IMR-90 (cell line): ENCODE data around the gene C1QTNF3. TPM values are rescaled to one million over a fixed set of nuclear protein-coding genes. Genes with fewer than 3 reads are reported as not detected.

Experiments used
- ATAC-seq: fragments of 200-7000 bp; cut with Tn5 transposase; 2 replicates; pipeline ENCODE4 v1.9.1; 2020; ENCODE audit warnings: low read depth, mild to moderate bottlenecking, moderate library complexity
- BruUV-seq: library from RNA; stranded (reverse); fragments of 400-500 nt; replicated peaks from 2 replicates; lab custom pipeline; 2021; lab: Mats Ljungman, UMichigan
- CTCF ChIA-PET: fragments of 300-600 bp; formaldehyde crosslinking; extraction: SDS; loops from one replicate; lab custom pipeline; 2021; ENCODE audit warnings: antibody characterized with exemption; lab: Yijun Ruan, JAX
- POLR2A ChIA-PET: fragments of 300-600 bp; sonication (Branson Sonifier 250); formaldehyde crosslinking; loops from one replicate; lab custom pipeline; 2022; ENCODE audit warnings: antibody characterized with exemption; ENCODE audit not compliant: unreplicated experiment; lab: Charles Lee
- DNase-seq: peaks from one replicate; pipeline ENCODE4 v3.0.0; 2013
- H2AFZ ChIP-seq: replicated peaks from 2 replicates; pipeline ENCODE3; 2013; ENCODE audit warnings: low read length, mild to moderate bottlenecking; ENCODE audit not compliant: poor library complexity
- H2AK5ac ChIP-seq: 2 replicates; pipeline ENCODE4 v1.6.1; 2013; ENCODE audit warnings: low read depth, low read length, inconsistent platforms
- H2AK9ac ChIP-seq: replicated peaks from 2 replicates; pipeline ENCODE3; 2013; ENCODE audit warnings: mild to moderate bottlenecking, low read depth, low read length, moderate library complexity; ENCODE audit not compliant: poor library complexity
- H2BK120ac ChIP-seq: 2 replicates; pipeline ENCODE4 v1.6.1; 2013; ENCODE audit warnings: low read depth, low read length, inconsistent platforms
- H2BK15ac ChIP-seq: 3 replicates; pipeline ENCODE4 v1.6.1; 2013; ENCODE audit warnings: low read depth, low read length, inconsistent platforms
- H2BK20ac ChIP-seq: 2 replicates; pipeline ENCODE4 v1.6.1; 2013; ENCODE audit warnings: low read depth, mild to moderate bottlenecking, inconsistent platforms, low read length, moderate library complexity
- H2BK5ac ChIP-seq: 2 replicates; pipeline ENCODE4 v1.6.1; 2013; ENCODE audit warnings: mild to moderate bottlenecking, low read depth, low read length, inconsistent platforms; ENCODE audit not compliant: poor library complexity, severe bottlenecking
- H3K14ac ChIP-seq: replicated peaks from 2 replicates; pipeline ENCODE4 v1.6.1; 2013; ENCODE audit warnings: low read depth, low read length, inconsistent platforms
- H3K18ac ChIP-seq: 2 replicates; pipeline ENCODE4 v1.6.1; 2013; ENCODE audit warnings: low read depth, low read length, control low read depth
- H3K23ac ChIP-seq: 2 replicates; pipeline ENCODE4 v1.6.1; 2013; ENCODE audit warnings: low read depth, low read length, inconsistent platforms
- H3K27ac ChIP-seq: 2 replicates; pipeline ENCODE4 v1.5.1; 2013; ENCODE audit warnings: mild to moderate bottlenecking, control low read depth, low read length; ENCODE audit not compliant: insufficient read depth
- H3K27me3 ChIP-seq: 2 replicates; pipeline ENCODE4 v1.6.1; 2013; ENCODE audit warnings: low read length; ENCODE audit not compliant: control insufficient read depth, insufficient read depth
- H3K36me3 ChIP-seq: 2 replicates; pipeline ENCODE4 v1.6.1; 2013; ENCODE audit warnings: low read length, mixed read lengths; ENCODE audit not compliant: control insufficient read depth, insufficient read depth
- H3K4ac ChIP-seq: 2 replicates; pipeline ENCODE4 v1.6.1; 2013; ENCODE audit warnings: low read depth, low read length, inconsistent platforms
- H3K4me1 ChIP-seq: 2 replicates; pipeline ENCODE4 v1.6.1; 2013; ENCODE audit warnings: low read length, mixed read lengths; ENCODE audit not compliant: control insufficient read depth, insufficient read depth
- H3K4me2 ChIP-seq: 2 replicates; pipeline ENCODE4 v1.6.1; 2013; ENCODE audit warnings: low read depth, mild to moderate bottlenecking, control low read depth, low read length, moderate library complexity
- H3K4me3 ChIP-seq: 2 replicates; pipeline ENCODE4 v1.5.1; 2013; ENCODE audit warnings: low read depth, mild to moderate bottlenecking, control low read depth, low read length, moderate library complexity; ENCODE audit not compliant: insufficient read depth
- H3K56ac ChIP-seq: 2 replicates; pipeline ENCODE4 v1.6.1; 2013; ENCODE audit warnings: low read length, inconsistent platforms; ENCODE audit not compliant: insufficient read depth; ENCODE audit errors: extremely low read depth
- H3K79me1 ChIP-seq, 2 experiments: 2 replicates each; pipeline ENCODE4 v1.6.1; 2013; ENCODE audit warnings: low read length in 2 of 2, inconsistent platforms in 1 of 2, low read depth in 1 of 2
- H3K9ac ChIP-seq: 2 replicates; pipeline ENCODE4 v1.6.1; 2013; ENCODE audit warnings: low read depth, low read length, control low read depth
- H3K9me1 ChIP-seq: 2 replicates; pipeline ENCODE4 v1.6.1; 2013; ENCODE audit warnings: low read length, inconsistent platforms; ENCODE audit not compliant: insufficient read depth
- H3K9me3 ChIP-seq: 2 replicates; pipeline ENCODE4 v1.6.1; 2013; ENCODE audit warnings: low read length; ENCODE audit not compliant: control insufficient read depth, insufficient read depth
- H4K20me1 ChIP-seq: 2 replicates; pipeline ENCODE4 v1.6.1; 2013; ENCODE audit warnings: low read length, inconsistent platforms; ENCODE audit not compliant: insufficient read depth
- H4K5ac ChIP-seq: 2 replicates; pipeline ENCODE4 v1.6.1; 2013; ENCODE audit warnings: mild to moderate bottlenecking, low read depth, low read length, control low read depth
- H4K8ac ChIP-seq, 2 experiments: 2 replicates each; pipeline ENCODE4 v1.6.1; 2013; ENCODE audit warnings: low read depth in 2 of 2, low read length in 2 of 2, control low read depth in 1 of 2, inconsistent platforms in 1 of 2
- H4K91ac ChIP-seq: 2 replicates; pipeline ENCODE4 v1.6.1; 2013; ENCODE audit warnings: low read depth, low read length, inconsistent platforms; ENCODE audit not compliant: insufficient read depth
- BHLHE40 ChIP-seq: fragments of 150-350 bp; IDR thresholded peaks from 2 replicates; pipeline ENCODE4 v1.6.1; 2016; ENCODE audit warnings: mild to moderate bottlenecking, low read depth, low read length
- CEBPB ChIP-seq: IDR thresholded peaks from 2 replicates; pipeline ENCODE4 v1.6.1; 2012; ENCODE audit warnings: low read depth, low read length, improper control_type of control experiment
- CHD1 ChIP-seq: IDR thresholded peaks from 2 replicates; pipeline ENCODE4 v1.6.1; 2012; ENCODE audit warnings: low read depth, low read length, improper control_type of control experiment
- CTCF ChIP-seq: conservative IDR thresholded peaks from 2 replicates; pipeline ENCODE4 v1.5.1; 2012; ENCODE audit warnings: mild to moderate bottlenecking, low read depth, low read length, improper control_type of control experiment
- ELK1 ChIP-seq: fragments of 150-350 bp; IDR thresholded peaks from 2 replicates; pipeline ENCODE4 v1.6.1; 2016; ENCODE audit warnings: low read depth, mild to moderate bottlenecking, low read length, moderate library complexity, borderline replicate concordance
- FOS ChIP-seq: fragments of 150-350 bp; IDR thresholded peaks from 2 replicates; pipeline ENCODE4 v1.6.1; 2016; ENCODE audit warnings: low read depth, low read length
- MAZ ChIP-seq: IDR thresholded peaks from 2 replicates; pipeline ENCODE4 v1.6.1; 2012; ENCODE audit warnings: low read depth, mild to moderate bottlenecking, low read length, improper control_type of control experiment, moderate library complexity, borderline replicate concordance
- MXI1 ChIP-seq: IDR thresholded peaks from 2 replicates; pipeline ENCODE4 v1.6.1; 2012; ENCODE audit warnings: low read depth, mild to moderate bottlenecking, low read length, moderate library complexity, borderline replicate concordance
- NFE2L2 ChIP-seq: fragments of 150-350 bp; IDR thresholded peaks from 2 replicates; pipeline ENCODE4 v1.6.1; 2016; ENCODE audit warnings: low read depth, mild to moderate bottlenecking, low read length
- RAD21 ChIP-seq: IDR thresholded peaks from 2 replicates; pipeline ENCODE4 v1.6.1; 2012; ENCODE audit warnings: low read length, improper control_type of control experiment
- RFX5 ChIP-seq: IDR thresholded peaks from 2 replicates; pipeline ENCODE4 v1.8.0; 2012; ENCODE audit warnings: low read depth, mild to moderate bottlenecking, low read length, moderate library complexity
- SMC3 ChIP-seq: fragments of 150-350 bp; IDR thresholded peaks from 2 replicates; pipeline ENCODE4 v1.6.1; 2016; ENCODE audit warnings: low read depth, mild to moderate bottlenecking, antibody characterized with exemption, low read length, moderate library complexity
- WGBS, 2 experiments: methylation state at CpG; one replicate each; pipeline versions ENCODE4 v1.1.5 to v1.1.7; 2013; ENCODE audit warnings: missing lambda C conversion rate in 2 of 2; ENCODE audit not compliant: insufficient read length in 1 of 2; ENCODE audit errors: extremely low coverage in 2 of 2; 5-methylcytosine and 5-hydroxymethylcytosine counted together
- dilution Hi-C: fragments of 300-500 bp; cut with HindIII; formaldehyde crosslinking; loops from one replicate; pipeline ENCODE4 v1.14.3; 2018; ENCODE audit warnings: low sequenced_read_pairs; ENCODE audit not compliant: unreplicated experiment
- in situ Hi-C: fragments of 300-500 bp; cut with MboI; formaldehyde crosslinking; loops from 3 replicates; pipeline ENCODE4 v1.14.3; 2019; ENCODE audit warnings: low sequenced_read_pairs, inconsistent platforms, mixed read lengths
- intact Hi-C: fragments of 100-400 bp; cut with micrococcal nuclease; formaldehyde crosslinking; loops from 2 replicates; pipeline ENCODE4 v1.10.0; 2022
- polyA plus RNA-seq, 3 experiments: library from polyadenylated mRNA; depleted of rRNA; stranded (reverse); fragments of >200 nt; gene quantifications; 2 replicates each; pipeline ENCODE4 v1.2.3, GENCODE V29; 2012; ENCODE audit warnings: low replicate concordance in 1 of 3
- total RNA-seq: library from RNA; depleted of rRNA; stranded (reverse); fragments of >200 nt; gene quantifications from 2 replicates; pipeline ENCODE4 v1.2.3, GENCODE V29; 2012

Gene C1QTNF3
- total and polyA plus RNA-seq, 2 of the 4 experiments (the other 2 are of a cell fraction), result 1.0 to 1.4 TPM

DNA sequence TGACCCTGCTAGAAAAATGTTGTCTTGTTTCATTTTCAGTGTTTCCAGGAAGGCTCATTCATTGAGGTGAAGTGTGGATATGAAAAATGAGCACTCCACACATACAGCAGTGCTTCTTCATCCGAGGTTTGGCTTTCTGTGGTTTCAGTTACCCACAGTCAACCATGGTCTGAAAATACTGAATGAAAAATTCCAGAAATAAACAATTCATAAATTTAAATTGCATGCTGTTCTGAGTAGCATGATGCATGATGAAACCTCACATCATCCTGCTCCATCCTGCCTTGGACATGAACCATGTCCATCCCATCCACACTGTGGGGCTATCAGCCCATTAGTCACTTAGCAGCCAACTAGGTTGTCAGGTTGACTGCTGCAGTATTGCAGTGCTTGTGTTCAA, 48.2 kb downstream of the C1QTNF3 start:
- CTCF ChIA-PET, result no interaction called here
- Histone ChIP-seq H3K4me2 (no peak overlapping the region), H4K5ac (no peak overlapping the region), H2BK120ac (no peak overlapping the region), H3K14ac (no peak overlapping the region), H3K27ac (no peak overlapping the region), H3K9me3 (no peaks in the 10 kb centered on the region), H3K23ac (no peak overlapping the region), H3K9ac (no peak overlapping the region), H2BK15ac (no peak overlapping the region), H3K4me3 (no peak overlapping the region), H2BK20ac (no peak overlapping the region), H2AFZ (peak overlapping the region; percentile 40), H3K79me1 (0 out of 4 replicates have a peak, but pooled peaks cover 0 to 3% of the 10 kb centered on the region in 2 experiments), H4K20me1 (no peaks in the 10 kb centered on the region), H3K18ac (no peak overlapping the region), H4K91ac (no peak overlapping the region), H3K27me3 (no peaks in the 10 kb centered on the region), H4K8ac (peak overlapping the region in 1 of 2 experiments; percentile 47; a peak in 1 of 4 replicates), H2BK5ac (no peak overlapping the region), H3K4me1 (no peaks in the 10 kb centered on the region), H3K9me1 (peaks cover 3% of the 10 kb centered on the region; the same call in 1 of the 2 replicates), H2AK9ac (no peak overlapping the region), H3K56ac (no peak overlapping the region), H3K4ac (no peak overlapping the region), H2AK5ac (no peak overlapping the region), H3K36me3 (peaks cover 1% of the 10 kb centered on the region; the same call in 1 of the 2 replicates)
- dilution Hi-C loops (no loop called here), in situ Hi-C loops (loop anchor here (5.0 to 25.0 kb wide), 2 partner anchors 467 to 892 kb away; no protein-coding TSS in a partner anchor), intact Hi-C loops (no loop called here)
- POLR2A ChIA-PET, result no interaction called here
- TF ChIP-seq BHLHE40 (no peak), RFX5 (no peak), ELK1 (no peak), CTCF (0 out of 2 replicates have a peak, but pooled peaks have one; percentile 26), MXI1 (no peak), CHD1 (no peak), RAD21 (peak; percentile 46), CEBPB (peak; percentile 50; the same call in 1 of the 2 replicates), SMC3 (no peak), NFE2L2 (no peak), MAZ (no peak), FOS (no peak)
- no CpG with 5 or more reads among the region's 1 CpG for WGBS, 2 experiments
- peak; percentile 77 for ATAC-seq
- no TSS peak for BruUV-seq
- peak; percentile 76 for DNase-seq
